T-helper 17 cell (primary cell): ENCODE measurements around the gene SSH3. TPM values are rescaled to one million over a fixed set of nuclear protein-coding genes. Genes with fewer than 3 reads are reported as not detected.

Experiments used
- ATAC-seq: fragments of 150-1000 bp; cut with Tn5 transposase; 2 replicates; pipeline ENCODE4 v1.10.0; 2021; ENCODE audit warnings: mild to moderate bottlenecking, moderate library complexity
- DNase-seq, 3 donors: peaks; one replicate each; pipeline versions ENCODE4 v3.0.0 to v3.0.0-alpha.2; 2020 to 2021
- H3K9me3 ChIP-seq: one replicate; pipeline ENCODE4 v1.7.0; 2013; ENCODE audit warnings: low read length, mild to moderate bottlenecking; ENCODE audit not compliant: control insufficient read depth, poor library complexity, severe bottlenecking
- H3K27ac Mint-ChIP-seq: one replicate; pipeline ENCODE4 v1.8.0; 2022; ENCODE audit warnings: mild to moderate bottlenecking, moderate library complexity, mixed read lengths
- H3K27me3 Mint-ChIP-seq: one replicate; pipeline ENCODE4 v1.8.0; 2022; ENCODE audit warnings: mixed read lengths
- H3K36me3 Mint-ChIP-seq: one replicate; pipeline ENCODE4 v1.8.0; 2022; ENCODE audit warnings: low read depth, mixed read lengths
- H3K4me1 Mint-ChIP-seq: one replicate; pipeline ENCODE4 v1.8.0; 2022; ENCODE audit warnings: mild to moderate bottlenecking, mixed read lengths
- H3K4me3 Mint-ChIP-seq: one replicate; pipeline ENCODE4 v1.8.0; 2022; ENCODE audit warnings: mild to moderate bottlenecking, moderate library complexity, mixed read lengths
- total RNA-seq, 4 donors: library from RNA in 2 of 4; stranded (reverse) in 2 of 4; gene quantifications; one replicate each; pipeline ENCODE4 v1.2.3 and lab custom pipeline; 2022 to 2026

SSH3 gene
- total RNA-seq, 2 donors from 2014 or later, result 12.8 to 17.8 TPM

GRCh38 chr11:67280341-67280787 is 23.0 kb upstream of the SSH3 start:
- ATAC-seq, result no peak
- Mint-ChIP-seq H3K36me3 (no peaks in the 10 kb centered on the region), H3K27me3 (no peaks in the 10 kb centered on the region), H3K4me3 (no peak overlapping the region), H3K4me1 (peaks cover 41% of the 10 kb centered on the region), H3K27ac (peak overlapping the region; percentile 97)
- no peak for DNase-seq
- H3K9me3 ChIP-seq, result no peaks in the 10 kb centered on the region

- DNase-seq (no peak), ATAC-seq (no peak)
- Mint-ChIP-seq H3K27ac (peak overlapping the region; percentile 97), H3K27me3 (no peaks in the 10 kb centered on the region), H3K4me1 (peaks cover 35% of the 10 kb centered on the region), H3K4me3 (no peak overlapping the region), H3K36me3 (no peaks in the 10 kb centered on the region)
- no peaks in the 10 kb centered on the region for H3K9me3 ChIP-seq
Observed at GRCh38 chr11:67280788-67281551, 22.4 kb upstream of the SSH3 start.

- Mint-ChIP-seq H3K4me1 (peaks cover 33% of the 10 kb centered on the region), H3K27me3 (no peaks in the 10 kb centered on the region), H3K27ac (peak overlapping the region; percentile 79), H3K4me3 (no peak overlapping the region), H3K36me3 (no peaks in the 10 kb centered on the region)
- ATAC-seq (no peak), DNase-seq (no peak)
- H3K9me3 ChIP-seq, result no peaks in the 10 kb centered on the region
Observed at GRCh38 chr11:67281552-67282150, 21.7 kb upstream of the SSH3 start.

GRCh38 chr11:67282155-67282875 is 21.0 kb upstream of the SSH3 start:
- Mint-ChIP-seq H3K27me3 (no peaks in the 10 kb centered on the region), H3K4me3 (peak overlapping the region; percentile 43)

GRCh38 chr11:67282876-67283371 is 20.4 kb upstream of the SSH3 start:
- ATAC-seq, result no peak
- Mint-ChIP-seq H3K27me3 (no peaks in the 10 kb centered on the region), H3K4me3 (peak overlapping the region; percentile 43), H3K27ac (peak overlapping the region; percentile 79), H3K36me3 (no peaks in the 10 kb centered on the region), H3K4me1 (peaks cover 36% of the 10 kb centered on the region)
- no peak for DNase-seq
- H3K9me3 ChIP-seq, result no peaks in the 10 kb centered on the region

More at GRCh38 chr11:67282155-67282875, 21.0 kb upstream of the SSH3 start:
- peaks cover 36% of the 10 kb centered on the region for H3K4me1 Mint-ChIP-seq
- ATAC-seq (no peak), DNase-seq (no peak)
- H3K36me3 Mint-ChIP-seq, result no peaks in the 10 kb centered on the region
- no peaks in the 10 kb centered on the region for H3K9me3 ChIP-seq
- peak overlapping the region; percentile 79 for H3K27ac Mint-ChIP-seq

- peak overlapping the region; percentile 79 for H3K27ac Mint-ChIP-seq
- peaks cover 39% of the 10 kb centered on the region for H3K4me1 Mint-ChIP-seq
- no peaks in the 10 kb centered on the region for H3K27me3 Mint-ChIP-seq
- no peaks in the 10 kb centered on the region for H3K9me3 ChIP-seq
- ATAC-seq (no peak), DNase-seq (no peak)
- H3K36me3 Mint-ChIP-seq, result no peaks in the 10 kb centered on the region
- H3K4me3 Mint-ChIP-seq, result no peak overlapping the region
Observed at GRCh38 chr11:67283481-67283963, 19.8 kb upstream of the SSH3 start.

- no peak overlapping the region for H3K4me3 Mint-ChIP-seq
- H3K36me3 Mint-ChIP-seq, result no peaks in the 10 kb centered on the region
- H3K9me3 ChIP-seq, result no peaks in the 10 kb centered on the region
- H3K4me1 Mint-ChIP-seq, result peaks cover 37% of the 10 kb centered on the region
- H3K27ac Mint-ChIP-seq, result peak overlapping the region; percentile 75
- no peaks in the 10 kb centered on the region for H3K27me3 Mint-ChIP-seq
- DNase-seq, result no peak
- no peak for ATAC-seq
Observed at GRCh38 chr11:67284811-67285540, 18.4 kb upstream of the SSH3 start.

GRCh38 chr11:67285541-67286498 is 17.5 kb upstream of the SSH3 start:
- no peaks in the 10 kb centered on the region for H3K36me3 Mint-ChIP-seq
- no peaks in the 10 kb centered on the region for H3K27me3 Mint-ChIP-seq
- ATAC-seq (no peak), DNase-seq (peak in 1 of 3 donors; percentile 37)
- H3K4me1 Mint-ChIP-seq, result peaks cover 38% of the 10 kb centered on the region
- H3K9me3 ChIP-seq, result no peaks in the 10 kb centered on the region
- peak overlapping the region; percentile 100 for H3K27ac Mint-ChIP-seq
- H3K4me3 Mint-ChIP-seq, result peak overlapping the region; percentile 94

GRCh38 chr11:67286621-67287333 is 16.6 kb upstream of the SSH3 start:
- DNase-seq (no peak), ATAC-seq (no peak)
- Mint-ChIP-seq H3K4me1 (peaks cover 42% of the 10 kb centered on the region), H3K4me3 (peak overlapping the region; percentile 94), H3K27ac (peak overlapping the region; percentile 100), H3K27me3 (no peaks in the 10 kb centered on the region), H3K36me3 (no peaks in the 10 kb centered on the region)
- H3K9me3 ChIP-seq, result no peaks in the 10 kb centered on the region

GRCh38 chr11:67287355-67288197 is 15.8 kb upstream of the SSH3 start:
- ATAC-seq, result no peak
- peak overlapping the region; percentile 100 for H3K27ac Mint-ChIP-seq
- H3K4me1 Mint-ChIP-seq, result peaks cover 44% of the 10 kb centered on the region

GRCh38 chr11:67288198-67288451 is 15.2 kb upstream of the SSH3 start:
- DNase-seq, result no peak
- Mint-ChIP-seq H3K4me3 (peak overlapping the region; percentile 94), H3K27ac (peak overlapping the region; percentile 100), H3K27me3 (no peaks in the 10 kb centered on the region), H3K4me1 (peaks cover 49% of the 10 kb centered on the region), H3K36me3 (no peaks in the 10 kb centered on the region)
- ATAC-seq, result no peak
- H3K9me3 ChIP-seq, result no peaks in the 10 kb centered on the region

More at GRCh38 chr11:67287355-67288197, 15.8 kb upstream of the SSH3 start:
- no peaks in the 10 kb centered on the region for H3K27me3 Mint-ChIP-seq
- no peaks in the 10 kb centered on the region for H3K9me3 ChIP-seq
- no peak for DNase-seq
- no peaks in the 10 kb centered on the region for H3K36me3 Mint-ChIP-seq
- H3K4me3 Mint-ChIP-seq, result peak overlapping the region; percentile 94
